ENCODE results near the gene PSMB9.
"Not testable (repeated sequence)": the region's sequence is repeated elsewhere in the genome, so short reads cannot be mapped to it uniquely, and the experiment has no call there.

Gene PSMB9

DNA sequence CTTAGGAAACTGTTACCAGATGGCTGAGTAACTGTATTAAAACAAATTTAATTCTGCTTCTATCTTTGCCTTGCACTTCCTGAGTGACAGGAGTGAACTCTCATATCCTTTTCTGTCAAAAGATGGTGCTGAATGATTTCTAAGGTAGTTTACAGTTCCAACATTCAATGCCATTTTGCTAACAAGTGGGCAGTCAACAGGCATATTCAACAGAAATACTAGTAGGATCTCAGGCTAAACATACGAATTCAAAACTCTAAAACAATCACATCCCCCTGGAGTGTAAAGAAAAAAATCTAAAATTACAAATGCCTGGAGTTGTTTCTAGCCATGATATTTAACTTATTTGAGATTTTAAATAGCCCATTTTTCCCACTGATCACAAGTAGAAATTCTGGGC lies 6.7 kb downstream of the PSMB9 start:
- no peak for DNase-seq (ENCODE audit: low read depth in 2 of 2)

DNA sequence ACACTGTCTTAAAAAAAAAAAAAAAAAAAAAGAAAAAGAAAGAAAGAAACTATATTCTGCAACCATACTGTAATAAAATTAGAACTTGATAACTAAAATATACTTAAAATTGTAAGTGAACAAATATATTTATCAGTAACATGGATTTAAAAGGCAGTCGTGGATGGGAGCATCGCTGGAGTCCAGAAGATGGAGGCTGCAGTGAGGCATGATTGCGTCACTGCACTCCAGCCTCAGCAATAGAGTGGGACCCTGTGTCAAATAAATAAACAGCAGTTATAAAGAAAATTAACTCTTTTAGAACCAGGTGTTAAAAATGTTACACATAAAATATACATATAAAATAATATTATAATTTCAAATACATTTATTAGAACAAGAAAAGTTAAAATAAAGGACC lies 8.7 kb downstream of the PSMB9 start:
- no peak for DNase-seq (ENCODE audit: low read depth in 2 of 2)

DNA sequence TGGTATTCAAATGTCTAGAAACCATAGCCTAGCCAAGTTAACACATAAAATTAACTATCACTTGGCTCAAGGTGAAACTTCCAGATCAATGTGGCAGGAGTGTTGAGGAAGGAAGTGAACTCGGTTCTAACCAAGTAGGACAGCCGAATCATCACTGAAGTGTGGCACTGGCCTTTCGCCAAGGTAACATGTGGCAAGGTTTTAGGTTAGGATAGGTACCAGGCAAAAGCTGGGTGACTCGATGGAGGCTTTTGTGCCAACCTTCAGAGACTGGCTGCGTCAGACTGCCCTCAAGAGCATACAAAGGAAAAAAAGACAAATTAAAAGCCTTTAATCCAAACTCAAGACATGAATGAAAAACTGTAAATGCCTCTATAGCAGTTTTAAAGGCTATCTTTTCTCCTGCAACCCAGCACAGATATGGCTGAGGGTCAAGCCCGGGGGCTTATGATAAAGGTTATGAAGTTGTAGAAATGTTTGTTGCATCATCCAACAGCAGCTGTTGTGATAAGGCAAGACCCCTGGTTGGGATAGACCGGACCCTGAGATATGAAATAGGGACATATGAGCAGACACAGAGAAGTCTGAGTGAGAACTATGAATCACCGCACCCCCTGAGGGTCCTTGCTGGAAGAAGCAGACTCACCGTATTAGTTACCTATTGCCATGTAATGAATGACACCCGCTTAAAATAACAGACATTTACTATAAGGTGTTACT lies 11.9 kb downstream of the PSMB9 start:
- DNase-seq (ENCODE audit: low read depth in 2 of 2) = no peak

DNA sequence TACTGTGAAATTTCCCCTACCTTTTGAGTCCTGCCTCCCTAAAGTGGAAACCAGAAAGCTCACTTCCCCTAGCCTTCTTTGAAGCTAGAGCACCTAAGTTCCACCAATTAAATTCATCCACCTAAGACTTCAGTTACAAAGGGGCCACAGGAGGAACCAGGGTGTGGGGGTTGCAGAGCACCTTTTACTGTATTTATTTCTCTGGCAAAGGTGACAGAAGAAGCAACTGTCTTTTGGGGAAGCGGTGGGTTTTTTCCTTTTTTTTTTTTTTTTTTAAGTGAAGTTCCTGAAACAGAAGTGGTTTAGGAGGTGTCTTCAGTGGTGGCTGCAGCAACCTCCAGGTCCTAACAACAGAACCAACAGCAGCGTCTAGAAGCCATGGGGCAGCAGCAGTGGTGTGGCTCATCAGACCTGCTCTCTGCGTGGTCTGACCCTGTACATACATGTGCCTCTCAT lies 13.1 kb downstream of the PSMB9 start:
- no peak for DNase-seq (ENCODE audit: low read depth in 2 of 2)

GRCh38 chr6:32867554-32868256 lies 13.7 kb downstream of the PSMB9 start:
- no peak for DNase-seq (ENCODE audit: low read depth in 2 of 2)

GRCh38 chr6:32868257-32868788 lies 14.3 kb downstream of the PSMB9 start:
- peak; percentile 64 to 69 for DNase-seq (ENCODE audit: low read depth in 2 of 2)

DNA sequence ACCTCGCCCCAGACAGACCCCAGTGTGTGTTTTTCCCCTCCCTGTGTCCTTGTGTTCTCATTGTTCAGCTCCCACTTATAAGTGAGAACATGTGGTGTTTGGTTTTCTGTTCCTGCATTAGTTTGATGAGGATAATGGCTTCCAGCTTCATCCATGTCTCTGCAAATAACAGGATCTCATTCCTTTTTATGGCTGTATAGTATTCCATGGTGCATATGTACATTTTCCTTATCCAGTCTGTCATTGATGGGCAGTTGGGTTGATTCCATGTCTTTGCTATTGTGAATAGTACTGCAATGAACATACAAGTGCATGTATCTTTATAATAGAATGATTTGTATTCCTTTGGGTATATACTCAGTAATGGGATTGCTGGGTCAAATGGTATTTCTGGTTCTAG lies 20.0 kb downstream of the PSMB9 start:
- DNase-seq (ENCODE audit: low read depth in 2 of 2) = not testable (repeated sequence)

DNA sequence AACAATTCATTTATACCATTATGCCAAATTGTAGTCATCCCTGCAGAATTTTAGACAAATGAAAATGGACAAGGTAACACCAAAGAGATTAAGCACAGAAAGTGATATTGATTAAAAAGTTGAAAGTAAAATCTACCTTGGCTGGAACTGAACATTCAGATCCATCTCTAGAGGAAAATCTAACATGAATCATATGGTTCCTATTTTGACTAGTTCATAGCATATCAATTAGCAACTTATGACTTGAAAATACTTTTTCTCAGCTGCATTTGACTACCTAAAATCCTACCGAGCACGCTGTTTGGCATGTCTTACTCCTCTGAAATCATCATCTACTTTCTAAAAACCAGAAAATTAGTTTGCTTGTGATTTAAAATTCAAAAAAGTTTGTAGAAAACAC lies 22.6 kb downstream of the PSMB9 start:
- DNase-seq (ENCODE audit: low read depth in 2 of 2) = no peak

GRCh38 chr6:32879691-32880090 lies 25.7 kb downstream of the PSMB9 start:
- DNase-seq (ENCODE audit: low read depth in 2 of 2) = no peak

DNA sequence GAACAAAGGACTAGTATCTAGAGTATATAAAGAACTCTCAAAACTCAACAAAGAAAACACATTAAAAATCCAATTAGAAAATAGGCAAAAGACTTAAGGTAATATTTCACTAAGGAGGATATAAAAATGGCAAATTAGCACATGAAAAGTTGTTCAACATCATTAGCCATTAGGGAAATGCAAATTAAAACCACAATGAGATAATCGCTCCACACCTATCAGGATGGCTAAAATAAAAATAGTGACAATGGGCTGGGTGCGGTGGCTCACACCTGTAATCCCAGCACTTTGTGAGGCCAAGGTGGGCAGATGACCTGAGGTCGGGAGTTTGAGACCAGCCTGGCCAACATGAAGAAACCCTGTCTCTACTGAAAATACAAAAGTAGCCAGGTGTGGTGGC lies 27.0 kb downstream of the PSMB9 start:
- DNase-seq (ENCODE audit: low read depth in 2 of 2) = not testable (repeated sequence)

GRCh38 chr6:32882879-32883250 lies 28.9 kb downstream of the PSMB9 start:
- no peak for DNase-seq (ENCODE audit: low read depth in 2 of 2)

GRCh38 chr6:32883789-32884188 lies 29.8 kb downstream of the PSMB9 start:
- DNase-seq (ENCODE audit: low read depth in 2 of 2) = no peak

DNA sequence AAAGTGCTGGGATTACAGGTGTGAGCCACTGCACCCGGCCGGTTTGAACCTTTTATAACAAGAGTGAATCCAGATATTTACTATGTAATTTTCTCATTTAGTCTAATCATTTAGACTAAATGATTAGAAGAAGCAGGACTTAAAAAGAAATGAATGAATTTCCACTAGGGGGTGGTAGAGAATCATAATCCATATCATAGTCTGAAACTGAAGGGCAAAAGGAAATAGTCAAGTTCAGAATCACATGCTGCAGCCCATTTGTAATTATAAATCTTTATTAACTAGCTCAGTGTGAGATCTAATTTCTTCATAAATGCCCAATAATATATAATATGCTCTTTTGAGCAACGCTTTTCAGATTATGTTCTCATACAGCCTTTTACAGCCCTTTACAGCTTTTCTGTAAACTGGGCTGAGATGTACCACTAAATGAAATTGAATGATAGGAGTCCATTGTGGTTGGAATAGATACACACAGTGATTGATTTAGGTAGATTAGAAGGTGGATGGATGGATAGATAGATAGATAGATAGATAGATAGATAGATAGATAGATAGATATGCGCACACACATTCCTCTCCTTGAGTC lies 31.8 kb downstream of the PSMB9 start:
- DNase-seq (ENCODE audit: low read depth in 2 of 2) = no peak

GRCh38 chr6:32886681-32887383 lies 32.8 kb downstream of the PSMB9 start:
- no peak for DNase-seq (ENCODE audit: low read depth in 2 of 2)

DNA sequence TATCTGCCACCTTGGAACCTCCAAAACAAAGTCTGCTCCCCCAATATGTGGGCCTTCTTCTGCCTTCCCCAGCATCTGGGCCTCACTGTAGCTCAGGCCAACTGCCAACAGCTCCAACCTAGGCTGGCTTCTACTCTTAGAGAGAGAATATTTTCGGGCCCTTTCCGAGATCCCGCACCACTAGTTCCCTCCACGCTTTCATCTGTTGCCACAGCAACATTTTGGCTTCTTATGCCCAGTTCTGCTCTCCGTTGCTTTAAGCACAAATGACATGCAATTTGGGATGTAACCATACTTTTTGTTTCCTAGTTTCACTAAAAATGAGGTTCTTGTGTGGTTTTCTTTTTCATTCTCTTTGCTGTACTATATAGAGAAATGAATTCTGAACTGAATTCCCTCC lies 33.6 kb downstream of the PSMB9 start:
- no peak for DNase-seq (ENCODE audit: low read depth in 2 of 2)

DNA sequence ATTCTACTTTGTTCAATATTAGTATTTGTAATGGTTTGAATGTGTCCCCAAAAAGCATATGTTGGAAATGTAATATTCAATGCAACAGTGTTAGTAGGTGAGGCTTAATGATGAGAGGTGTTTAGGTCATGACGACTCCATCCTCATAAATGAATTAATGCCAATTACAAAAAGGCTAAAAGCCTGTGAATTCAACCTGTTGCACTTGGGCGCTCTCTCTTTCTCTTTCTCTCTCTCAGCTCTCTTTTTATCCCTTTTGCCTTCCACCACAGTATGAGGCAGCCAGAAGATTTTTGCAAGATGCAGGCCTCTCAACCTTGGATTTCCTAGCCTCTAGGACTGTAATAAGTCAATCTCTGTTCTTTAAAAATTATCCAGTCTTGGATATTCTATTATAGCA lies 34.6 kb downstream of the PSMB9 start:
- no peak for DNase-seq (ENCODE audit: low read depth in 2 of 2)

GRCh38 chr6:32889533-32889932 lies 35.5 kb downstream of the PSMB9 start:
- DNase-seq (ENCODE audit: low read depth in 2 of 2) = no peak

GRCh38 chr6:32890831-32891230 lies 36.8 kb downstream of the PSMB9 start:
- no peak for DNase-seq (ENCODE audit: low read depth in 2 of 2)

DNA sequence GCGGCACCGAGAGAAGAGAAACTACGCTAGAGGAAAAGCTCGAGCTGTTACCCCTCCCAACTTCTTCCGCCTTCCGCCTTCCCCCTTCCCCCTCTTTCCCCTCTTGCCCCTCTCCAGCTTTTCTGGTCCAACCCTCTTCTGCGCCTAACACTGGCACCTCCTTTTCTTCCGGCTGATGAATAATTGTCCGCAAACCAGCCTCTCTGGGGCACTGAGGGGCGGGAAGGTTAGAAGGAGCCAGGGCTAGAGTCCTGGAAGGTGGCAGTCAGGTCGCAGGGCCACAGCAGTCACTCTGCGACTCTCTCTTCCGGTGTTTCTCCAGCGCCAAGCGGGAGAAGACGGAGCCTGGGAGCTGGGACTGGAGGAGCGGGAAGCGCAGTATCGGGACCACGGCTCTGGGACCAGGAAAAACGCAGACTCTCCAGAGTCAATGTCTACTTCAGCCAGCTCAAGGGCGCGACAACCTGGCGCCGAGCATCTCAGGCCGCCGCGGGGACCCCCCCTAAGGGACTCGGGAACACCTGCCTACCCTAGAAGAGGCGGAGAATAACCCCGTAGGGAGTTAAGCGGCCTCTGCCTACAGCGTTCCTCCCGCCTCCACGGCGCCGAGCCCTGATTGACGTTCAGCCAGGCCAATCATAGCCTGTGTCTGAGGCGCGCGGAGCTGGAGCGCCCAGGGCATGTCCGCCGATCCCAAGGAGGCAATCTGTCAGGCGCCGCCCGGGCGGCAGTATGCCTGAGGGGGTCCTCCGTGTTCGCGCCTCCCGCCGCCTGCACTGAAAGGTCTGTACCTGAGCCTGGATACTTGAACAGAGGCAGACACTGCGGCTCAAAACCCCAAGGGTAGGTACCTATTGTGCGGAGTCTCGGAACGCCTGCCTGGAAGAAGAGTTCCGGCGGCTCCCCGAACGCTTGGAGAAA lies 40.4 kb downstream of the PSMB9 start:
- DNase-seq (ENCODE audit: low read depth in 2 of 2) = peak; percentile 88 to 92

GRCh38 chr6:32895006-32895345 lies 41.0 kb downstream of the PSMB9 start:
- DNase-seq (ENCODE audit: low read depth in 2 of 2) = no peak

DNA sequence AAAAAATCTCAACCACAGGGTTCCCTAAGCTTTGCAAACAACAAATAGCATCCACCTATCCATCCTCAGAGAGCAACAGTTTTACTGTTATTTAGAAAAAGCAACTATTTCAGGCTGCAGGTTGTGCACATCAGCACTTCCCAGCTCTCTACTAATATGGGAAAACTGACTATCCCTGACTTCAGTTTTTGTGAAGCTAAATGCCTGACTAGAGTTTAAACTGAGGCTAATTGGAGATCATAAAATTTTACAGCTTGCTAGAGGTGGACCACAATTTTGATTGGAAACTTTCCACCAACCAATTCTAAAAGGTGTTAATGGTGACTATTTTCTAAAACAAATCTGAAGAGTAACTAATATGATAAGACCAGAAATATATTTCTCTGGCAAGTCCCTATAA lies 50.0 kb downstream of the PSMB9 start:
- no peak for DNase-seq (ENCODE audit: low read depth in 2 of 2)

Measured in stimulated activated CD8-positive, alpha-beta memory T cell treated with anti-CD3 and anti-CD28 coated beads, Interleukin-15, amount 100 ng/mL, for 48 hours (primary cell).